RPMI8226 (cell line): Measurements from ENCODE around the gene TH.

Source experiments
- DNase-seq: peaks from one replicate; pipeline ENCODE4 v3.0.0-alpha.2; 2015

The TH gene

DNA sequence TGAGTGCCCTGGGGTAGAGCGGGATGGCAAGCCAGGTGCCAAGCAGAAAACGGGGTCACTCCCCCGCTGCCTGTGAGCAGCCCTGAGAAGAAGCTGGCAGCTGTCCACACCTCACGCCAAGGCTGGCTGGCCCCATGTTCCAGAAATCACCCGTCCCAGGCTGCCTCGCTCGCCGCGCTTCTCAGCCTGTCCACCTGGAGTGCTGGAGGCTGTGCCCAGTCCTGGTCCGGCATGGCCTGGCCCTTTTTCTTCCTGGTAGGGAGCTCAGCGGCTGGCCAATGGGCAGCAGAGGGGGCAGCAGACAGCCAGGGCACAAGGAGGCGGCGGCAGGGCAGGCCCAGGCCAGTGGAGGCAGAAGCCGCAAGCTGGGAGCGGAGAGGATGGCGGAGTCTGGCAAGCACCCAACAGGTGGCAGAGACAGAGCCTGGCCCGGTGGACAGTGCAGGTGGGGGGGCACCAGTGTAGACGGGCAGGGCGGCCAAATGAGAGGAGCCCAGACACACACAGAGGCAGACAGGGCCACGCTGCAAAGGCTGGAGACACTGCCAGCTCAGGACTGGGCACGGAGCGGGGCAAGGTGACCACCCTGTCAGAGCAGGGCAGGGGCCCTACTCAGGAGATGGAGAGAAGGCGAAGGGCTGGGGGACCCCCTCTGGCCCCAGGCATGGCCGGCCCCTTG lies 37.2 kb upstream of the TH start:
- peak; percentile 26 for DNase-seq

DNA sequence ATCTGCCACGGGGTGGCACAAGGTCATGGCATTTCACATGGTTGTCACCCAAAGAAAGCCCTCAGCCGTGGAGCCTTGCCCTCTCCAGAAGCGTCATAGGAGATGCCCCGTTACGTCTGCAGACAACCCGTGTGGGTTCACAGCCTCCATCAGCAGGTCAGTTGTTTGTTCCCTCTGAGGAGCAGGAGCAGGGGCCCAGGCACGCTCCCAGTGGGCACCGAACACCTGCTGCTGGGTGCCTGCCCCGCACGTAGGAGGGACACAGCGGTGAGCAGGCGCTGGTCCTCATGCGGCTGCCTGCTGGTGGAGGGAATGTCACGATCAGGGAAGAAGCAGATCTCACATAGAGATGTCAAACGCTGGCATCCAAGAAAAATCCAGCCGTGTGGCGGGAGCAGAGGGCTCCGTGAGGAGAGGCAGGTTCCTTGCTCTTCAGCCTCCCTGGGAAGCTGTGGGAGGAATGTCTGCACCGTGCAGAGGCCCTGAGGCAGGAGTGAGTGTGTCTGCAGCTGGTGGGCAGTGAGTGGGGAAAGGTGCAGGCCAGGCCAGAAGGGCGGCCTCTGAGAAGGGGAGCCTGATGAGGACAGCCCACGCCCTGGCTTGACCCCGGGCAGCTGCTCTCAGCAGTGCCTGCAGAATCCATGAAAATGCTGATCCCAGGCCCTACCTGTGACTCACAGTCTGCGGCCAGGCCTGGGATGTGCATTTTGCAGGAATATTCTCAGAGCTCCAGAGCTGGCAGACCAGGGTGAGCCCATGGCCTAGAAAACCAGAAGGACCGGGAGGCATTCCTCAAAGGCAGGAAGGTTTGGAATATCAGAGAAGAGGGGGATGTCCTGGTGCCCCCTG lies 36.4 kb upstream of the TH start:
- DNase-seq: no peak

DNA sequence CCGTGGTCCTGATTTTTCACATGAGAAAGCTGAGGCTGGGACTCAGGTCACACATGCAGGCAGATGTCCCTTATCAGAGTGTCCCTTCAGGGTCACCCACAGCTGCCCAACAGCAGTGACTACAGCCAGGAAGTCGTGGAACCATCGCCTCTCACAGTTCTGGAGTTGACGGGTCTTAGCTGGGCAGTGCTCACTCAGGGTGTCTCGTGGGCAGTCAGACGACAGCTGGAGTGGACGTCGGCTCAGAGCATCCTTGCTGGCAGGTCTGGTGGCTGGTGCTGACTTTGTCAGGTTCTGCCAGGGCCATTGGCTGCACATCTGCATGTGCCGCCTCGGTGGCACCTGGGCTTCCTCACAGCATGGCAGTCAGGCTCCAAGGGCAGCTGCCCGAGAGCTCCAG lies 35.6 kb upstream of the TH start:
- DNase-seq: no peak

DNA sequence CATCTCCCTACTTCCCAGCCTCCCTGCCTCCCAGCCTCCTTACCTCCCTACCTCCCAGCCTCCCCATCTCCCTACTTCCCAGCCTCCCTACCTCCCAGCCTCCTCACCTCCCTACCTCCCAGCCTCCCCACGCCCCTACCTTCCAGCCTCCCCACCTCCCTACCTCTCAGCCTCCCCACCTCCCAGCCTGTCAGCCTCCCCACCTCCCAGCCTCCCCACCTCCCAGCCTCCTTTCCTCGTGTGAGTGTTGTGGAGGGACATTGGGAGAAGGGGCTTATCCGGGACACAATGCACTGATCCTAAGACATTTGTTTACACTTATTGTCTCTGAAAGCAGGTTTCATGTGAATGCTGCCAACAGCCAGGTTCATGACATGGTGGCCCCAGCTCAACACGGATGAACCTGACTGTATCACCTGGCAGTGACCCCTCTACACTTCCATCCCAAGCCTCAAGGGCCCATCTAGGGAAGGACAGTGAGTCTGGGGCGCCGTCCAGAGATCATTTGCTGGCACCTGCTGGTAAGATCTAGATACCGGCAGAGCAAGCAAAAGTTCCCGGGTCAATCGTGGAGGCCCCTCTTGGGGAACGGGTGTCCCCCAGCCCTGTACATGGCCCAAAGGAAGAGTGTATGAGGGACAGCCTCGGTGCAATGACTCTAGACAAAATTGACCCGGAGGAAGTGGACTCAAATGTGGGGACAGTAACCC lies 34.5 kb upstream of the TH start:
- no peak for DNase-seq

DNA sequence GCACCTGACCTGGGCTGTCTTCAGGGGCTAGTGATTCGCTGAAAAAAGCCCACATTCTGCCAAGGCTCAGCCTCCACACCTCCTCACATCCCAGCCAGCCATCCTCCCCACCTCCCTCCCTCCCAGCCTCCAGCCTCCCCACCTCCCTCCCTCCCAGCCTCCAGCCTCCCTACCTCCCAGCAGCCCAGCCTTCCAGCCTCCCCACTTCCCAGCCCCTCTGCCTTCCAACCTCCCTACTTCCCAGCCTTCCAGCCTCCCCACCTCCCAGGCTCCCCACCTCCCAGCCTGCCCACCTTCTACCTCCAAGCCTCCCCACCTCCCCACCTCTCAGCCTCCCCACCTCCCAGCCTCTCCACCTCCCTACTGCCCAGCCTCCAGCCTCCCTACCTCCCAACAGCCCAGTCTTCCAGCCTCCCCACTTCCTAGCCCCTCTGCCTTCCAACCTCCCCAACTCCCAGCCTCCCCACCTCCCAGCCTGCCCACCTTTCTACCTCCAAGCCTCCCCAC lies 33.7 kb upstream of the TH start:
- DNase-seq: no peak

DNA sequence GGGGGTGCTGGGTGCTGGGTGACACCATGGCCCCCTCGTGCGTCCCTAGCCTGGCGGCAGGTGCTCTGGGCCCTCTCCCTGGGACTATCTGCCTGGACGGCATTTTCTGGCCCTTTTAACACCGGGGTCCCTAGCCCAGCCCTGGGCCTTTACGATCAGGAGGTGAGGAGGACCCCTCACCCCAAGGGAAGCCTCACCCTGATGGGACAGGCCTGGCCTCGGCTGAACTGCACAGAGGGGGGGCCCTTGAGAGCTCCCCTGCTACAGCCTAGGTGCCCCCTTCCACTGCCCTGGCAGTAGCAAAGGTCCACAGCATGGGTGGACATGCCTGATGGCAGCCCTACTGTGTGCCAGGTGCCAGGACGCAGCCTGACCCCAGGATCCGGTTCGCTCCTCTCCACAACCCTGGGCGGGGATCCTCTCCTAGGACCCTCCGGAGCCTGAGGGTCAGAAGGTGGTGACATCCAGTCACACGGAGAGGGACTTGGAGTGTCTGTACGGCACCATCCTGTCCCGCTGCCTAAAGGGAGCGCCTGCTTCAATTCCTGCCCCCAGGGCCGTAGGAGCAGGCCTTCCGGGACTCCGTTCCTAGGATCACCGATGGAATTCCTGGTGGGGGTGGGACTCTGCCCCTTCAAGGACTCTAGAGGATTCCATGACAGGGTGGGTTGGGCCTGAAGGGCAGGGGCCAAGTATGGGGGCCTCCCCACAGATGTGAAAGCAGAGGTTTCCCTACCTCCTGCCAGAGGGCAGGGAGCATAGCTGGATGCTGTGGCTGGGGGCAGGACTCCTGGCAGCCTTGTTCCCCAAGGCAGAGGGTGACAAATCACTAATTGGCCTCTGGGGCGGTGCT lies 33.0 kb upstream of the TH start:
- no peak for DNase-seq

DNA sequence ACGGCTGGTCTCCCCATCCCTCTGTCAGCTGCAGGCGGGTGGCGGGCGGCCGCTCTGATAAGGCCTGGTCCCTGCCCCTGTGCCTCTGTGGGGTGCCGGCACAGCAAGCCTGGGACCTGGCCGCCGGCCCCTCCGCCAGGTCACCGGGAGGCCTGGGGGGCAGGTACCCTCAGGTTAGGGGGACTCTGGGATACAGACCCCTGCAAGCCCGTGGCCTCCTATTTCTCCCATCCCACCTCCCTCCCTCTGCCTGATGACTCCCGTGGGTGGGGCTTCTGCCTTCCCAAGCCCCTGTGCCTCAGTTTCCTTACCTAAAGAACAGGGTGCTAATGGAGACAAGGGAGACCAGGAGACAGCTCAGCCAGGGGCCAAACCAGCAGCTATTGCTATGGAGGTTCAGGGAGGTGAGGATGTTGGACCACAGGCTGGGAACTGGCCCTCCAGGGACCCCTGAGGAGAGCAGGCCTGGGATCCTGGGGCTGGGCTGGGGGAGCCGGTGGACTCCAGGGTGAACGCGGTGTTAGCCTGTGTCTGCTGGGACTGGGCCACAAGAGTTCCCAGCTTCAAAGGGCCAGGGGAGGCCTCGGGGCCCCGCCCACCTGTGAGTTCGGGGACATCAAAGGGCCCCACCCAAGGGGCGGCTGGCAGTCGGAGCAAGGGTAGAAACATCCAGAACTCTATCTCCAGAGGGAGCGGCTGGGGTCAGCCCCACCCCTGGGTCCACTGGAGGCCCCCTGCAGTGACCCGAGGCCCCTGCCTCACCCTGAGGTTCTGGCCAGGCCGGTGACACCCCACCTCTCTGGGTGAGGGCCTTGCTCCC lies 32.0 kb upstream of the TH start:
- DNase-seq: no peak

DNA sequence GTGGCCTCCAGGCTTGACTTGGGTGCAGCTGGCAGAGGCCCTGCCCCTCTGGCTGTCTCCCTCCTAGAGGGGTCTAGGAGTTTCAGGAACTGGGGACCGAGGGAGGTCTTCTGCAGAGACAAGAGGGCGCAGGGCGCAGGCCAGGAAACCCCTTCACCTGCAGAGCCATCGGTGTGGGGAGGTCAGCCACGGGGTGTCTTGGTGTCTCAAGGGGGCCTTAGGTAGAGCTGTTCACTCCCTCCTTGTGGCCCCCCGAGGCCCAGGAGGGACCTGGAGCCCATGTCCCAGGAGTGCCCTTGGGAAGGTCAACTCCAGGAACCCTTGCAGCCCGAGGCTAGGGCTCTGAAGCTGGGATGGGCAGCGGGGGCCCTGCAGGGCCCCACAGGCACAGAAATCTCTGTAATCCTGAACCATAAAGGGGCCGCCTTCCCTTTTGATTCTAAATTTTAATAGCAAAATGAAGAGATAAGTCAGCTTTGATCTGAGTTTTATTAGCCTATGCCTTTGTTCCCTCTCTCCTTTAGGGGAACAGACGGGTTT lies 31.4 kb upstream of the TH start:
- DNase-seq: no peak

DNA sequence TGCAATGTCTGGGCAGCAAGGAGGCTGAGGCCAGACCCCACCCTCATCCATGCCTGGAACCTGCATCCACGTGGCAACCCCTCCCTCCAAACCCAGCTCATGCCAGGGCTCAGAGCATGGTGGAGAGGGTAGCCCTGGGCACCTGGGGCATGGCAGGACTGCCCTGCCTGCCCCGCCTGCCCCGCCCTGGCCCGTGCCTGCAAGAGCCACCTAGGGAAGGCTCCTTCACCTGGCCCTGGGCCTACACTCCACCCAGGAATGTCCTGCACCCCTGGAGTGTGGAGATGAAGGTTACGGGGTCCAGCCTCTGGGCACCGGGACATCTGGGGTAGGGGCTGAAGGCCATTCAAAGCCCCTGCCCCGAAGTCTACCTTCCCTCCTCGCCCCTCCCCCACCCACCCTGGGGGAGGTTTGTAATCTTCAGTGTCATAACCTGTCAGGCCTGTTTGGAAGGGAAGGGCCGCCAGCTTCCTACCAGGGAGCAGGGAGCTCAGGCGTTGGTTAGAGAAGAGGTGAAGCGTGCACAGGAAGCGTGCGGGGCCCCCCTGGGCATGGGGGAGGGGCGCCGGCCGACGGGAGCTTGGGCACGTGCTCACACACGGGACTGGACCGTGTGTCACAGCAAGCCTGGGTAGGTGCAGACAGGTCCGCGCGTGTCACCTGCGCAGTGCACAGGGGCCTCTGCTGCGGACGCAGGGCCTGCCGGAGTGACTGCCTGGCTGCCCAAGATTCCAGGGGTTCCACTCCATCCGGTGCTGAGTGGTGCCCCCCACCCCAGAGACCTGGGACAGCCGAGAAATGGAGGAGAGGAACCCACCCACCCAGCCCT lies 30.7 kb upstream of the TH start:
- no peak for DNase-seq

DNA sequence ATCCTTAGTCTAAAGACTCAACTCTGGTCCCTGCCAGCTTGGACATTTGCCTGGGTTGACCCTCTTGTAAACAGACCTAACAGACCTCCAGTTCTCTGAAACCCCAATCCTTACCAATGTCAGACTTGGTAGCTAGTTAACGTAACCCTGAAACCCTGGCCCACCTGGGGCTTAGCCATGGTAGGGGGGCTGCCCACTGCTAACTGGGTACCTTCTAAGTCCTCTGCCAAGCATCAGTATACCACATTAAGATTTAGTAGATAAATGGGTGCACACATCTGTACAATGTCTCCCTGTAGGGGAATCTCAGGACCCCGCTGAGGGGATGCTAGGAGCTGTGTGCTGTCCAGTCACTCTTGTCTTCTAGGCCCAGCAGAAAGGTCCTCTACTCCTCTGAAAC lies 29.9 kb upstream of the TH start:
- no peak for DNase-seq

DNA sequence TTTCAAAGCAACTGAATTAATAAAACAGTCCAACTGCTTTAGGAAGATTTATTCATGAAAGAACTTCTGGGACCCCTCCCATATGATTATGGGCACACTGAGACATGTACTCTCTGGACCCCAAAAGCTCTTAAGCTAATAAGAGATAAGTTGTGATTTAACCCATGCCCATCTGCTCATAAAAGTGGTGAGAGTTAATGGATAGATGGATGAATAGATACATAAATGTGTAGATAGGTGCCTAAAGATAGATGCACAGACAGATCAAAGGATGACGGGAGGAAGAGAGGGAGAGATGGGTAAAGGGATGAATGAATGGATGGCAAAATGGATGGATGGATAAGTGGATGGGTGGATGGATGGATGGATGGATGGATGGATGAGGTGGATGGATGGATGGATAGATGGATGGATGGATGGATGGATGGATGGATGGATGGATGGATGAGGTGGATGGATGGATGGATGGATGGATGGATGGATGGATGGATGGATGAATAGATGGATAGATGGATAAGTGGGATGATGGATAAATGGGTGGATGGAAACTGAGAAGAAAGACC lies 29.4 kb upstream of the TH start:
- no peak for DNase-seq

DNA sequence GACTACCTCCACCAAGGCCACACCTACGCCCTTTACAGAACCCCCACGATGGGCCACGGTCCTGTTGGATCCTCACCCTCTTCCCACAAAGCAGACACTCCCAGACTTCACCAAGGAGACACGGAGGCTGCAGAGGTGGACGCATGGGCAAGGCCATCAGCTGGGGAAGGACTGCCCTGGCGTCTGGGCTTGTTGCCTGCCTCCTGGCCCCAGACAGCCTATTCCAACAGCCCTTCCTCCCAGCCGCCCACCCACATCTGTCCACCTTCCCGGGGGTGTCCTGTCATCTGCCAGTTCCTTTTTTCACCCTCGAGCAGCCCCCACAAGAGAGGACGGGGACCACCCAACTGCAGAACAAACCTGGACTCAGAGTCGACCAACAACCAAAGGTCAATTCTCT lies 28.9 kb upstream of the TH start:
- DNase-seq: no peak

DNA sequence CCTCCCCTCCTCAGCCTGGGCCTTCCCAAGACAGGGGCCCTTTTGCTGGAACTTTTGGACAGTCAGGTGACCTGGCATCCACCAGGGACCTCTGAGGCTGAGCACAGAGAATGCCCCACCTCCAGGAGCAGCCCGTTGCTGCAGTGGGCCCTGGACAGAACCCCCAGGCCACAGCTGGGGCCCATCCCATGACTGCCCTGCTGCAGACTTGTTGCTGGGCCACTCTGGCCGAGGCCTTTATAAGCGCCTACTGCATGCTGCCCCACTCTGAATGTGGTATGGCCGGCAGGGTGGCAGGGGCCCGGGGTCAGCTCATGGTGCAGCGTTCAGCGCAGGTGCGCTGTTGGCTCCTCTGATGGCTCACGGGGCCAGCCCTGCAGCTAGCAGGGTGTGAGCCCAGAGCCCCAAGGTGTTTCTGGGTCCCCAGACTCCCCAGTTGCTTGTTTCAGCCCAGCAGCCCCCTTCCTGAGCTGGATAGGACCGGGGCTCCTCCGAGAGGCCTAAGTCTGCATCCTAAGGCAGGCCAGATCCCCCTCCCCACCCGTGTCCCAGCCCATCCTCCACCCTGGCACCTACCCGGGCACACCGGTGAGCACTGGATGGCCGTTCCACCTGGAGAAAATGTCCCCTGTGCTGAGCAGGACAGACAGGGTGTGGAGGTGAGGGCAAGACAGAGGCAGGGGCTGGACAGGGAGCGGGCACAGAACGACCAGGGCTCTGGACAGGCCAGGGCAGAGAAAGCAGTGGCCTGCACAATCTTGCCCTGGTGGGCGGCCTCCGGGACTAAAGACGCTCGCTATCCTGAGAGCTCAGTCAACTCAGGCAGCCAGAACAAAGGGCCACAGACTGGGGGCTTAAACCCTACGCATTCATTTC lies 28.1 kb upstream of the TH start:
- DNase-seq: no peak

DNA sequence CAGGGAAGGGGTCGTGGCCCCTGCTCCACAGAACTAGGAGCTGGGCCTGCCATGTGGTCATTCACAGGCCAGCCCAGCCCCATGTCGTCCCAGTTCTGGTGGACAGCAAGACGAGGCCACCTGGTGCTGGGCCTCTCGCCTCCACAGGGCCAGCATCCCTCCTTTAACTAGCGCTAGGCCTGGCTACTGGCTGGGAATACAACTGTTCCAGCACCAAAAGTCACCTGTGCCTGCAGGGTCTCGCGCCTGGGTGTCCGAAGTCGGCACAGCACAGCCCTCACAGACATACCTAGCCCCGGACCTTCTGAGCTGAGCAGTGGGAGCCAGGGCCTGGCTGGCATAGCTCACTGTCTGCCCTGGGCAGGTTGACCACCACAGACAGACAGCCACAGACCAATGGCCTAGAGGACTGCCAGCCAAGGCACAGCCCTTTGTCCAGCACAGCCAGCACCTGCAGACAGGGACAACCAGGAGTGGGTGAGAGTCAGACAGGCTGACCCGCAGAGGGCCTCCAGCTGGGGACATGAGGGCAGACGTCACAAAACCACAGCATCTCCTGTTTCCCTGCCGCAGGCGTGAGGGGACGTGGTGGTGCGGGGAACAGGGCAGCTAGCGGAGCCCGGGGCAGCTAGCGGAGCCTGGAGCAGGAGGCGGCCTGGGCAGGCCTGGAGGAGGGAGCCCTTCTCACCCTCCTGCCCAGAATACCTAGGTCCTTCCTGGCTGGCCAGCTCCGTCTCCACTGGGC lies 27.2 kb upstream of the TH start:
- no peak for DNase-seq

DNA sequence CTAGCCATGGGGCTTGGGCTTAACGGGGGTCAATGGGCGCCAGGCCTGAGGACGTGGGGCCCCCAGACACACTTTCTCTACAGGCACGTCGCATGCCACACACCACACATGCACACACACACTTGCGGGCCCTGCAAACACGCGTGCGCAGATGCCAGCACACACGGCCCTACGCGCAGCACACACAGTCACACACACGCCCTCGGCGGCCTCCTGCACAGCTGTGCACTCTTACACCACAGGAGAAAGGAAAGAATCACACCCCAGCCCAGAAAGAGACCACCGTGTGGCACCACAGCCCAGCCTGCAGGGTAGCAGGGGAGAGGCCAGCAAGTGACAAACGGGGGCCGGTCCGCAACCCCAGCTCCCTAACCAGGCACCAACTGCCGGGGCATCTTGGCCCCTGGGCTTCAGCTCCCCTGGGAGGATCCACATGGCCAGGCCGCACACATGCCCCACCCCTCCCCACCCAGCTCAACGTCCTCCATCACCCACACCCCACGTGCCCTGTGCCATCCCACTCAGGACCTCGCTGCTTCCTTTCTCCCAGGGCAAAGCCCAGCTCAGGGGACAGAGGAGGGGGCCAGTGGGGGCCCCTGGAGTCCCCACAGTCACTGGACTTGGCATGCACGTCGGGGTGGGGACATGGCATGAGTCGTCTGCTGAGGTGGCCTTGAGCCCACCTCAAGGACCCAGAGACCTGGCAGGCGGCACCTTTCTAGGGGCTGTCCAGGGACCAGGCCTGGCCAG lies 26.3 kb upstream of the TH start:
- no peak for DNase-seq

DNA sequence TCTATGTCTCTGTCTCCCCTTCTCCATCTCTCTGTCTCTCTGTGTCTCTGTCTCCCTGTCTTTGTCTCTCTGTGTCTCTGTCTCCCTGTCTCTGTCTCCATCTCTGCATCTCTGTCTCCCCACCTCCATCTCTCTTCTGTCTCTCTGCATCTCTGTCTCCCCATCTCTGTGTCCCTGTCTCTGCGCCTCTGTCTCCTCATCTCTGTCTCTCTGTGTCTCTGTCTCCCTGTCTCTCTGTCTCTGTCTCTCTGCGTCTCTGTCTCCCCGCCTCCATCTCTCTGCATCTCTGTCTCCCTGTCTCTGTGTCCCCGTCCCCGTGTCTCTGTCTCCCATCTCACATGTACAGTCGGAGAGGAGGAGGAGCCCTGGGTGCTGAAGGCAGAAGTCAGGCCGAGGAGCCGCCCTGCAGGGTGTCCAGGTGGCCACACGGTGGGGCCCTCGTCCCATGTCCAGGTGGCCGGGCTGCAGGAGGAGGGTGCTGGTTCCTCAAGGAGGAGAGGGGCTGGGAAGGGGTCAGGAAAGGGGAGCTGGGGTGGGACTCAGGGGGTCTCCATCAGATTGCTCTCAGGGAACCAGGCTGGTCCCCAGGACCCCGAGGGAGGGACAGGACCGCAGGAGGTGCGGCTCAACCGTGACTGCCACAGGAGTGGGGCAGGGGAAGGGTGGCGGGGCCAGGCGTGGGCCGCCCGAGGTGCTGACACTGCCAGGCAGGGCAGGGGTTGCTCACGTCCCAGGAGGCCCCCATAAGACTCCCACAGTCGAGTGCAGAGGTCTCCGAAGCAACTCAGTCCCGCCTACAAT lies 25.6 kb upstream of the TH start:
- DNase-seq: peak; percentile 73

DNA sequence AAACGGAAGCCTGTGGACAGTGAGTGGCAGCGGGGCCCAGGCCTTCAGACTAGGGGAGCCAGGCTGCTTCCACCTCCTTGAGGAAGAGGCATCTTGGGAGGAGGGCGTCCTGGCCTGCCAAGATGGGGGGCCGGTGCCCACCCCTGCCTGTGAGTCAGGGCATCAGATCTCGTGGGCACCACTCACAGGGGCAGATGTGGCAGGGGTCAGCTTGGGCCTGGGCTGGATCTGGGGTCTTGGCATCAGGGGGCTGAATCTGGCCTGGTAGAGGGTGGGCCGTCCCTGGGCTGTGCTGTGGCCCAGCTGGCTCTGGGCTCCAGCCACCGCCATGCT lies 24.1 kb upstream of the TH start:
- no peak for DNase-seq
